HFFc6 (cell line): Measurements from ENCODE around the gene TPH2. TPM values are rescaled to one million over a fixed set of nuclear protein-coding genes. Genes with fewer than 3 reads are reported as not detected.

Experiments
- DNase-seq: peaks from one replicate; pipeline ENCODE4 v3.0.0-alpha.2; 2018
- H3K27ac Mint-ChIP-seq: 2 replicates; pipeline ENCODE4 v1.8.0; 2020; ENCODE audit warnings: mild to moderate bottlenecking, mixed read lengths
- H3K27me3 Mint-ChIP-seq: 2 replicates; pipeline ENCODE4 v1.8.0; 2021; ENCODE audit warnings: mild to moderate bottlenecking, moderate library complexity, mixed read lengths; ENCODE audit not compliant: insufficient read depth
- H3K36me3 Mint-ChIP-seq: 2 replicates; pipeline ENCODE4 v1.8.0; 2021; ENCODE audit warnings: low read depth, mixed read lengths
- H3K4me1 Mint-ChIP-seq: 2 replicates; pipeline ENCODE4 v1.8.0; 2020; ENCODE audit warnings: low read depth, mixed read lengths
- H3K4me3 Mint-ChIP-seq: 2 replicates; pipeline ENCODE4 v1.8.0; 2020; ENCODE audit warnings: mild to moderate bottlenecking, moderate library complexity, mixed read lengths
- H3K9me3 Mint-ChIP-seq: 2 replicates; pipeline ENCODE4 v1.8.0; 2020; ENCODE audit warnings: mild to moderate bottlenecking, mixed read lengths
- total RNA-seq, 6 experiments: library from RNA; stranded (reverse); fragmentation: NEBNext Ultra II Directional; extraction: Animal tissue kit (Norgen Biotek cat#: 25700); gene quantifications; 2 replicates in 1 of 6; 3 replicates in 5 of 6; pipeline ENCODE4 v1.2.3, GENCODE V29; 2021
- TF ChIP-seq, protein P1 (sequence below): fragments of 200-600 bp; sonication (generic); IDR thresholded peaks from 2 replicates; pipeline ENCODE4 v1.5.0; 2021; ENCODE audit warnings: antibody characterized with exemption, mild to moderate bottlenecking

The TPH2 gene
- total RNA-seq, 6 experiments from 2014 or later: not detected

DNA sequence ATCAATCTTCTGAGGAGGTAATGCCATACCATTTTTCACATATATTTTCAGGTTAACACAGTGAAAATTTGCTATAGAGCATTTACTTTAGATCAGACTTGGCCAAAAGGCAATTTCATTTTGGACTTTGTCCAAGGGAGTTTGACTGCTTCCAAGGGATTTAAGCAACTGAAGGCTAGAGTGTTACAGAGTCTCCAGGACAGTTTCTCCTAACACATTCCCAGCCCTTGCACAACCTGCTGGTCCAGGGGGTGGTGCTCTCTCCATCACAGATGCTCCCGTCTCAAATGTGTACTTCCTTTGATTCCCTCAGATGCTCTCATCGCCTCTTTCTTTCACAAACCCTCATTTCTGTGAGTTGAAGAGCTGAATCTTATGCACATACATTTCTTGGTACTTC is 143.1 kb downstream of the TPH2 start:
- Mint-ChIP-seq H3K27ac (no peak overlapping the region), H3K27me3 (peaks cover 6% of the 10 kb centered on the region), H3K36me3 (no peaks in the 10 kb centered on the region), H3K4me1 (peaks cover 17% of the 10 kb centered on the region; the same call in 1 of the 2 replicates), H3K4me3 (no peak overlapping the region), H3K9me3 (no peaks in the 10 kb centered on the region)
- TF ChIP-seq, protein P1, sequence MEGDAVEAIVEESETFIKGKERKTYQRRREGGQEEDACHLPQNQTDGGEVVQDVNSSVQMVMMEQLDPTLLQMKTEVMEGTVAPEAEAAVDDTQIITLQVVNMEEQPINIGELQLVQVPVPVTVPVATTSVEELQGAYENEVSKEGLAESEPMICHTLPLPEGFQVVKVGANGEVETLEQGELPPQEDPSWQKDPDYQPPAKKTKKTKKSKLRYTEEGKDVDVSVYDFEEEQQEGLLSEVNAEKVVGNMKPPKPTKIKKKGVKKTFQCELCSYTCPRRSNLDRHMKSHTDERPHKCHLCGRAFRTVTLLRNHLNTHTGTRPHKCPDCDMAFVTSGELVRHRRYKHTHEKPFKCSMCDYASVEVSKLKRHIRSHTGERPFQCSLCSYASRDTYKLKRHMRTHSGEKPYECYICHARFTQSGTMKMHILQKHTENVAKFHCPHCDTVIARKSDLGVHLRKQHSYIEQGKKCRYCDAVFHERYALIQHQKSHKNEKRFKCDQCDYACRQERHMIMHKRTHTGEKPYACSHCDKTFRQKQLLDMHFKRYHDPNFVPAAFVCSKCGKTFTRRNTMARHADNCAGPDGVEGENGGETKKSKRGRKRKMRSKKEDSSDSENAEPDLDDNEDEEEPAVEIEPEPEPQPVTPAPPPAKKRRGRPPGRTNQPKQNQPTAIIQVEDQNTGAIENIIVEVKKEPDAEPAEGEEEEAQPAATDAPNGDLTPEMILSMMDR: no peak
- no peak for DNase-seq

Other genes with a start within 250 kb of the TPH2 start
- 10 to 100 TPM; 79.3 to 93.5 (median 86.6) TPM for gene RAB21, start 184.0 kb upstream of the TPH2 start, total RNA-seq
- gene TBC1D15, start 99.1 kb upstream of the TPH2 start, total RNA-seq: 10 to 100 TPM; 27.3 to 39.1 (median 32.9) TPM